H1 (cell line): ENCODE results near the gene PTN. TPM values are rescaled to one million over a fixed set of nuclear protein-coding genes. Genes with fewer than 3 reads are reported as not detected.

ENCODE experiments used
- CTCF ChIA-PET: fragments of 300-600 bp; sonication (Branson Sonifier 250); formaldehyde crosslinking; loops from one replicate; lab custom pipeline; 2021; ENCODE audit not compliant: partially characterized antibody; lab: Charles Lee
- POLR2A ChIA-PET: fragments of 300-600 bp; sonication (Branson Sonifier 250); formaldehyde crosslinking; loops from one replicate; lab custom pipeline; 2021; ENCODE audit warnings: inconsistent platforms; ENCODE audit not compliant: partially characterized antibody; lab: Charles Lee
- DNase-seq, 2 experiments: peaks; one replicate each; pipeline versions ENCODE4 v3.0.0 to v3.0.0-alpha.2; 2010 to 2022; ENCODE audit warnings: low spot score in 2 of 2, low read depth in 1 of 2, mixed read lengths in 1 of 2
- FAIRE-seq: peaks from 2 replicates; lab custom pipeline; 2011; peaks lifted over from hg19 to GRCh38; lab: Jason Lieb, UNC
- H2AFZ ChIP-seq: 2 replicates; pipeline ENCODE4 v1.8.1; 2012; ENCODE audit warnings: low read length, inconsistent platforms
- H2AK5ac ChIP-seq: 2 replicates; pipeline ENCODE4 v1.6.1; 2013; ENCODE audit warnings: low read depth, low read length
- H2BK120ac ChIP-seq: replicated peaks from 2 replicates; pipeline ENCODE3; 2013; ENCODE audit warnings: low read depth, low read length, inconsistent platforms
- H2BK12ac ChIP-seq: 2 replicates; pipeline ENCODE4 v1.6.1; 2013; ENCODE audit warnings: low read depth, low read length
- H2BK15ac ChIP-seq: 2 replicates; pipeline ENCODE4 v1.6.1; 2013; ENCODE audit warnings: low read length
- H2BK20ac ChIP-seq: 2 replicates; pipeline ENCODE4 v1.6.1; 2013; ENCODE audit warnings: low read length
- H2BK5ac ChIP-seq: 2 replicates; pipeline ENCODE4 v1.6.1; 2013; ENCODE audit warnings: low read depth, low read length
- H3K14ac ChIP-seq: 2 replicates; pipeline ENCODE4 v1.6.1; 2013; ENCODE audit warnings: inconsistent platforms; ENCODE audit not compliant: insufficient read length
- H3K18ac ChIP-seq: 2 replicates; pipeline ENCODE4 v1.6.1; 2013; ENCODE audit warnings: low read length; ENCODE audit errors: extremely low read depth
- H3K23ac ChIP-seq: 2 replicates; pipeline ENCODE4 v1.6.1; 2013; ENCODE audit warnings: inconsistent platforms; ENCODE audit not compliant: insufficient read length
- H3K23me2 ChIP-seq: 2 replicates; pipeline ENCODE4 v1.6.1; 2013; ENCODE audit warnings: low read depth, low read length
- H3K27ac ChIP-seq: 2 replicates; pipeline ENCODE4 v1.6.1; 2011; ENCODE audit warnings: low read depth, low read length, inconsistent platforms
- H3K27me3 ChIP-seq, 4 experiments: replicated peaks in 1 of 4; 1 replicate in 1 of 4; 2 replicates in 3 of 4; pipeline versions ENCODE4 v1.6.1 to v1.8.1; 2011 to 2013; ENCODE audit warnings: low read length in 3 of 4, mild to moderate bottlenecking in 3 of 4, inconsistent platforms in 2 of 4, mixed read lengths in 2 of 4, moderate library complexity in 1 of 4; ENCODE audit not compliant: control insufficient read depth in 3 of 4, insufficient read depth in 3 of 4; ENCODE audit errors: extremely low read depth in 1 of 4
- H3K36me3 ChIP-seq, 4 experiments: 2 replicates each; pipeline versions ENCODE4 v1.6.1 to v1.8.1; 2011 to 2013; ENCODE audit warnings: mild to moderate bottlenecking in 4 of 4, low read length in 3 of 4, moderate library complexity in 2 of 4, control low read depth in 1 of 4, inconsistent platforms in 1 of 4; ENCODE audit not compliant: insufficient read depth in 4 of 4, control insufficient read depth in 2 of 4
- H3K4ac ChIP-seq: replicated peaks from 2 replicates; pipeline ENCODE3; 2013; ENCODE audit warnings: low read length, low read depth, mixed read lengths, inconsistent platforms; ENCODE audit not compliant: insufficient read length
- H3K4me1 ChIP-seq, 4 experiments: replicated peaks in 1 of 4; 1 replicate in 1 of 4; 2 replicates in 3 of 4; pipeline versions ENCODE4 v1.6.1 to v1.8.1; 2011 to 2013; ENCODE audit warnings: low read length in 3 of 4, inconsistent platforms in 2 of 4, mixed read lengths in 1 of 4; ENCODE audit not compliant: insufficient read depth in 4 of 4, control insufficient read depth in 3 of 4
- H3K4me2 ChIP-seq, 2 experiments: 2 replicates each; pipeline versions ENCODE4 v1.6.1 to v1.8.1; 2011 to 2013; ENCODE audit warnings: low read depth in 2 of 2, low read length in 2 of 2, control low read depth in 1 of 2, inconsistent platforms in 1 of 2, mild to moderate bottlenecking in 1 of 2; ENCODE audit not compliant: insufficient read depth in 1 of 2
- H3K4me3 ChIP-seq, 4 experiments: fragments of 200-600, 300-600 bp in 1 of 4; sonication (generic), shearing (Covaris generic), sonication (Bioruptor Twin) in 1 of 4; 2 replicates each; pipeline versions ENCODE4 v1.5.1 to v1.8.1; 2011 to 2016; ENCODE audit warnings: low read length in 4 of 4, low read depth in 3 of 4, control low read depth in 2 of 4, inconsistent platforms in 2 of 4, mild to moderate bottlenecking in 2 of 4, mixed read lengths in 1 of 4, moderate library complexity in 1 of 4; ENCODE audit not compliant: insufficient read depth in 2 of 4; ENCODE audit errors: extremely low read depth in 1 of 4
- H3K56ac ChIP-seq: replicated peaks from 2 replicates; pipeline ENCODE3; 2013; ENCODE audit warnings: low read depth, mild to moderate bottlenecking, mixed read lengths, low read length, inconsistent platforms; ENCODE audit not compliant: insufficient read length
- H3K79me1 ChIP-seq: 2 replicates; pipeline ENCODE4 v1.6.1; 2013; ENCODE audit warnings: low read depth, low read length, control low read depth
- H3K79me2 ChIP-seq, 2 experiments: 2 replicates each; pipeline versions ENCODE4 v1.6.1 to v1.8.1; 2012 to 2013; ENCODE audit warnings: low read length in 2 of 2, mild to moderate bottlenecking in 2 of 2, inconsistent platforms in 1 of 2; ENCODE audit not compliant: insufficient read depth in 2 of 2, control insufficient read depth in 1 of 2
- H3K9ac ChIP-seq, 4 experiments: replicated peaks in 1 of 4; 1 replicate in 1 of 4; 2 replicates in 3 of 4; pipeline versions ENCODE4 v1.6.1 to v1.8.1; 2011 to 2013; ENCODE audit warnings: low read depth in 3 of 4, low read length in 3 of 4, control low read depth in 2 of 4, mild to moderate bottlenecking in 2 of 4, moderate library complexity in 2 of 4, inconsistent platforms in 1 of 4; ENCODE audit errors: extremely low read depth in 1 of 4
- H3K9me3 ChIP-seq, 2 experiments: 2 replicates each; pipeline versions ENCODE4 v1.6.1 to v1.8.1; 2012 to 2013; ENCODE audit warnings: mild to moderate bottlenecking in 2 of 2, moderate library complexity in 2 of 2, control low read depth in 1 of 2, inconsistent platforms in 1 of 2, low read depth in 1 of 2, low read length in 1 of 2, mixed read lengths in 1 of 2; ENCODE audit not compliant: insufficient read depth in 2 of 2
- H4K20me1 ChIP-seq, 2 experiments: replicated peaks in 1 of 2; 2 replicates each; pipeline versions ENCODE3 to v1.8.1; 2011 to 2013; ENCODE audit warnings: inconsistent platforms in 2 of 2, low read length in 2 of 2, mild to moderate bottlenecking in 1 of 2; ENCODE audit not compliant: insufficient read depth in 2 of 2, control insufficient read depth in 1 of 2
- H4K5ac ChIP-seq: 2 replicates; pipeline ENCODE4 v1.6.1; 2013; ENCODE audit warnings: low read length, low read depth, mixed read lengths, inconsistent platforms; ENCODE audit not compliant: insufficient read length
- H4K8ac ChIP-seq: 2 replicates; pipeline ENCODE4 v1.8.0; 2013; ENCODE audit warnings: mild to moderate bottlenecking, moderate library complexity, low read length, inconsistent platforms; ENCODE audit not compliant: insufficient read depth; ENCODE audit errors: extremely low read depth
- H4K91ac ChIP-seq: replicated peaks from 2 replicates; pipeline ENCODE3; 2013; ENCODE audit warnings: low read length, mixed read lengths, inconsistent platforms; ENCODE audit not compliant: insufficient read length
- SAP30 ChIP-seq: fragments of 300-600 bp; sonication (generic); IDR thresholded peaks from 2 replicates; pipeline ENCODE4 v1.7.1; 2012; ENCODE audit warnings: low read length, moderate library complexity, mild to moderate bottlenecking, inconsistent platforms; ENCODE audit not compliant: insufficient read depth, insufficient replicate concordance
- SIN3A ChIP-seq, 2 experiments: IDR thresholded peaks in 1 of 2; conservative IDR thresholded peaks in 1 of 2; 2 replicates each; pipeline ENCODE4 v1.6.1; 2011 to 2012; ENCODE audit warnings: low read length in 2 of 2, improper control_type of control experiment in 1 of 2, low read depth in 1 of 2, mild to moderate bottlenecking in 1 of 2
- SP1 ChIP-seq: IDR thresholded peaks from 2 replicates; pipeline ENCODE4 v1.6.1; 2011; ENCODE audit warnings: low read depth, low read length
- SP2 ChIP-seq: IDR thresholded peaks from 2 replicates; pipeline ENCODE4 v1.6.1; 2012; ENCODE audit warnings: mild to moderate bottlenecking, low read length, inconsistent platforms
- TAF7 ChIP-seq: optimal IDR thresholded peaks from 2 replicates; pipeline ENCODE3; 2011; ENCODE audit warnings: low read depth, mild to moderate bottlenecking, inconsistent platforms, low read length, moderate library complexity, borderline replicate concordance
- TBP ChIP-seq: IDR thresholded peaks from 2 replicates; pipeline ENCODE4 v1.6.1; 2011; ENCODE audit warnings: low read depth, low read length, improper control_type of control experiment
- TCF12 ChIP-seq: IDR thresholded peaks from 2 replicates; pipeline ENCODE4 v1.6.1; 2011; ENCODE audit warnings: low read depth, mild to moderate bottlenecking, low read length
- WGBS, 2 experiments: shearing (Covaris generic) in 1 of 2; methylation state at CpG; one replicate each; pipeline versions ENCODE4 v1.1.6 to v1.1.7; 2013 to 2015; ENCODE audit warnings: low lambda C conversion rate in 2 of 2, mixed read lengths in 2 of 2, inconsistent platforms in 1 of 2, low coverage in 1 of 2, missing lambda C conversion rate in 1 of 2; ENCODE audit not compliant: insufficient replicate concordance in 2 of 2, insufficient coverage in 1 of 2, insufficient read length in 1 of 2; ENCODE audit errors: extremely low coverage in 1 of 2, missing lambda C conversion rate in 1 of 2; 5-methylcytosine and 5-hydroxymethylcytosine counted together
- polyA plus RNA-seq, 7 experiments: library from polyadenylated mRNA; depleted of rRNA in 3 of 7; stranded (reverse) in 5 of 7; unstranded in 2 of 7; fragments of >200 nt in 5 of 7; fragments of 200-250 nt in 2 of 7; gene quantifications; 1 replicate in 5 of 7; 2 replicates in 1 of 7; 4 replicates in 1 of 7; pipeline versions ENCODE4 v1.2.1 to v1.2.3, GENCODE V29; 2011 to 2013; ENCODE audit warnings: missing spikeins in 2 of 7, mixed read lengths in 2 of 7
- total RNA-seq: library from RNA; stranded (reverse); fragmentation: NEBNext Ultra II Directional; extraction: Animal tissue kit (Norgen Biotek cat#: 25700); gene quantifications from 2 replicates; pipeline ENCODE4 v1.2.1, GENCODE V29; 2021

The PTN gene
- total and polyA plus RNA-seq, 2 of the 8 experiments (the other 6 are each of a cell fraction or from before 2014, with no cell fraction given): 23.1 to 27.8 TPM

DNA sequence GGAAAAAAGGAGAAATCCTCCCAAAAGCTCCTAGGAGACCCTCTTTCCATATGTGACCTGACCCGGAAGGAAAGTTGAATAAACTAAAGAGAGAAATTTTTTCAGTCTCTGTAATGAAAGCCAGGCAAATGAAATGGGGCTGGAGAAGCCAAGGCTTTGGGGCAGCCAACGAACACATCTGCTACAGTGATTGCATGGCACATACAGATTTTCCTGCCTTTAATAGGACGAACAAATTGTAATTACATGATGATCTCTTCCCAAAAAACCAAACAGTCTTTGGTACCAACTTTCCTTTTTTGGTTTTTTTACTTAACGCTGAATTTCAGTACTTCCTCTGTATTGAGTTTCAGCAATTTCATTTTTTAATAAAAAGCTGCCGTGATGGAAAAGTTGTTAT is 23.5 kb upstream of the PTN start:
- Histone ChIP-seq H3K4me2 (no peak overlapping the region), H3K9me3 (peaks cover 13 to 21% of the 10 kb centered on the region in 2 experiments), H3K79me1 (no peaks in the 10 kb centered on the region), H3K36me3 (no peaks in the 10 kb centered on the region; a peak in 1 of 8 replicates), H3K56ac (no peak overlapping the region), H2BK120ac (no peak overlapping the region), H2BK12ac (no peak overlapping the region), H4K91ac (no peak overlapping the region), H3K79me2 (no peaks in the 10 kb centered on the region), H3K4me3 (no peak overlapping the region), H2BK5ac (no peak overlapping the region), H3K23ac (no peak overlapping the region), H2AFZ (no peak overlapping the region), H4K8ac (no peak overlapping the region), H4K20me1 (no peaks in the 10 kb centered on the region), H3K9ac (no peak overlapping the region), H3K4ac (no peak overlapping the region), H2BK20ac (no peak overlapping the region), H2BK15ac (no peak overlapping the region), H2AK5ac (no peak overlapping the region), H3K27ac (no peak overlapping the region), H4K5ac (no peak overlapping the region), H3K4me1 (no peaks in the 10 kb centered on the region), H3K14ac (no peak overlapping the region), H3K23me2 (no peaks in the 10 kb centered on the region), H3K27me3 (no peaks in the 10 kb centered on the region), H3K18ac (no peak overlapping the region)
- ChIA-PET POLR2A (no interaction called here), CTCF (no interaction called here)
- FAIRE-seq: no peak
- 92% methylated on average over 5 of the region's 5 CpGs; no CpG with 5 or more reads in 1 of the 2 experiments for WGBS, 2 experiments
- no peak for TF ChIP-seq SP2
- TF ChIP-seq SIN3A (conservative IDR thresholded peaks at IDR 0.05 in 1 of 2, IDR thresholded peaks at IDR 0.05 in 1 of 2; ENCODE audit: low read depth in 1 of 2, low read length in 2 of 2): no peak
- TF ChIP-seq TAF7: no peak
- no peak for TF ChIP-seq SP1
- no peak for TF ChIP-seq SAP30
- TF ChIP-seq TCF12: no peak
- TF ChIP-seq TBP: no peak
- DNase-seq: no peak
